Measurements from ENCODE around the gene IGFL3.
"Not testable (repeated sequence)": the region's sequence is repeated elsewhere in the genome, so short reads cannot be mapped to it uniquely, and the experiment has no call there.

The IGFL3 gene

GRCh38 chr19:46124638-46125115 lies at the start of gene IGFL3:
TSS of gene IGFL3 (minus strand) at chr19:46124688. CDS start at chr19:46124649, 39 bp downstream.
- DNase-seq: no peak

GRCh38 chr19:46173886-46174480 lies 49.5 kb upstream of the IGFL3 start:
- DNase-seq: no peak

DNA sequence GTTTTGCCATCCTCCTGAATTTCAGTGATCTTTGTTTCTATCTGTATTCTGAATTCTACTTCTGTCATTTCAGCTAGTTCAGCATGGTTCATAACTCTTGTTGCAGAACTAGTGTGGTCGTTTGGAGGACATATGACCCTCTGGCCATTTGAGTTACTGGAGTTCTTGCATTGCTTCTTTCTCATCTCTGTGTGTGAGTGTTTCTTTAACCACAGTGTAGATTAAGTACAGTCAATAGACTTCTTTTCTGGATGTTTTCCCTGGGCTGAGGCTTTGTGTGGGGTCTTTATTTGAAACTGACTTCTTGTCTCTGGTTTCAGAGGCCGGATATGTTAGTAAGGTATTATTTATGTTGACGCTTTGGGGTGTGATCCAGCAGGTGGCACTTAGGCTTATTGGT lies 38.2 kb upstream of the IGFL3 start:
- DNase-seq: no peak

- DNase-seq: not testable (repeated sequence)
Observed at GRCh38 chr19:46161642-46162257, 37.3 kb upstream of the IGFL3 start.

DNA sequence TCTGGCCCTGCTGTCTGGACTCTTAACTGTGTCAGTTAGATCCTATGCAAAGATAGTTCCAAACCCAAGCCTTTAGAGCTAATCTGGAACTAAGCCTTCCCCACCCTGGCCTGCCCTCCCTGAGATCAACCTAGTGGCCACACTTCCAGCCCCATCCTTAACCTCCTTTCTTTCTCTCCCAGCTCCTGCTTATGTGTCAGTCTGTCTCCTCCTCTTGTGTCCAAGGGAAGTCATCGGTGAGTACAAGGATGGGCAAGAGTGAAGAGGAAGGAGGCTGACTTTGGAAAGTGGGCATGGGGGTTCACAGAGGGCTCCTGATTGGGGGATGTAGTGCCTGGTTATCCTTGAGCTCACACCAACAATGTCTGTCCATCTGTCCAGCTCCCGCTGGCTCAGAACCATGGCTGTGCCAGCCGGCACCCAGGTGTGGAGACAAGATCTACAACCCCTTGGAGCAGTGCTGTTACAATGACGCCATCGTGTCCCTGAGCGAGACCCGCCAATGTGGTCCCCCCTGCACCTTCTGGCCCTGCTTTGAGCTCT lies 35.8 kb upstream of the IGFL3 start:
- no peak for DNase-seq

GRCh38 chr19:46159418-46160232 lies 35.1 kb upstream of the IGFL3 start:
- DNase-seq: no peak

DNA sequence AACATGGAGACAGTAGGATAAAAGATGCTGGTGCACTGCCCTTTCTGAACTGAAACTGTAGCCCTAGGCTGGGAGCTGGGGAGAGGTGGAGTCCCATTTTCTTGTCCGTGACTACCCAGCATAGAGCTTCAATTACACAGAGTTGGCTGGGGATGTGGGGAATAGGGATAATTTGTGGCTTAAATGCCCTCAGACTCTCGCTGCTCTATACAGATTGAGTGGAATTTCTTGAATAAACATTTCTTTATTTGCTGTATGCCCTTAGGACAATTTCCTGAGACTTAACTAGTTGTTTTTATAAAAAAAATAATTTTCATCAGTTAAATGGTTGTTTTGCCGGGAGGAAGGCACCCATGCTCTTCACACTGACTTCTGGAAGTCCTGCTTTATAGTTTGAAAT lies 30.7 kb upstream of the IGFL3 start:
- no peak for DNase-seq

- no peak for DNase-seq
Observed at GRCh38 chr19:46150606-46151005, 26.1 kb upstream of the IGFL3 start.

GRCh38 chr19:46147791-46148288 lies 23.4 kb upstream of the IGFL3 start, which contains the start of gene IGFL2:
TSS of gene IGFL2 (plus strand) at chr19:46148238. CDS start at chr19:46148279, 41 bp downstream.
- no peak for DNase-seq

- DNase-seq: no peak
Observed at GRCh38 chr19:46147166-46147740, 22.8 kb upstream of the IGFL3 start.

GRCh38 chr19:46144756-46145155 lies 20.3 kb upstream of the IGFL3 start:
- DNase-seq: no peak

DNA sequence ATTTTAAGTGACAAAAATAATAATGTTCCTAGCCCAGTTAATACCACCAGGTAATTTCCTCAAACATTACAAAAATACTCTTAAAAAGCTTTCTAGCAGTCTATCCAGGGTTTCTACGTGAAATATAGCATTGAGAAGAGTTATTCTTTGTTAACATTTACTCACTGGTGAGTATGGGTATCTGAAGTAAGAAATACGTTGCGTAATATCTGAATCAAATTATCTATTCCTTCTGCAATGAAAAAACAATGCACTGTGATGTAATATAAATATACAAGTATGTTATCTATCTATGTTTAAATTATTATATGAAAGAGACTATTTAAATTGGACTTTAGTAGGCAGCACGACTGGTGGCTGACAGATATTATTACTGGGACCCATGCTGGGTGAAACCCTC lies 17.8 kb upstream of the IGFL3 start:
- DNase-seq: no peak

GRCh38 chr19:46141421-46141820 lies 16.9 kb upstream of the IGFL3 start:
- no peak for DNase-seq

GRCh38 chr19:46137915-46138473 lies 13.5 kb upstream of the IGFL3 start:
- no peak for DNase-seq

DNA sequence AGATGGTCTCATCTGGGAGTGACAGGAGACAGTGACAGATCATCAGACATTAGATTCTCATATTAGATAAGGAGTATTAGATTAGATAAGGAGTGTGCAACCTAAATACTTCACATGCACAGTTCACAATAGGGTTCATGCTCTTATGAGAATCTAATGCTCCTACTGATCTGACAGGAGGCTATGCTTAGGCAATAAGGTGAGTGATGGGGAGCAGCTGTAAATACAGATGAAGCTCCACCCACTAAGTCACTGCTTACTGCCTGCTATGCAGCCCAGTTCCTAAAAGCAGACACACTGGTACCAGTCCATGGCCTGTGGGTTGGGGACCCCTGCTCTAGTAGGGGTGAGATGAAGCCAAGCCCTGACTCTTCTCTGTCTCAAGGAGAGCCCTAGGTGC lies 10.0 kb upstream of the IGFL3 start:
- no peak for DNase-seq

- no peak for DNase-seq
Observed at GRCh38 chr19:46133777-46134241, 9.3 kb upstream of the IGFL3 start.

GRCh38 chr19:46133101-46133627 lies 8.7 kb upstream of the IGFL3 start:
- DNase-seq: no peak

DNA sequence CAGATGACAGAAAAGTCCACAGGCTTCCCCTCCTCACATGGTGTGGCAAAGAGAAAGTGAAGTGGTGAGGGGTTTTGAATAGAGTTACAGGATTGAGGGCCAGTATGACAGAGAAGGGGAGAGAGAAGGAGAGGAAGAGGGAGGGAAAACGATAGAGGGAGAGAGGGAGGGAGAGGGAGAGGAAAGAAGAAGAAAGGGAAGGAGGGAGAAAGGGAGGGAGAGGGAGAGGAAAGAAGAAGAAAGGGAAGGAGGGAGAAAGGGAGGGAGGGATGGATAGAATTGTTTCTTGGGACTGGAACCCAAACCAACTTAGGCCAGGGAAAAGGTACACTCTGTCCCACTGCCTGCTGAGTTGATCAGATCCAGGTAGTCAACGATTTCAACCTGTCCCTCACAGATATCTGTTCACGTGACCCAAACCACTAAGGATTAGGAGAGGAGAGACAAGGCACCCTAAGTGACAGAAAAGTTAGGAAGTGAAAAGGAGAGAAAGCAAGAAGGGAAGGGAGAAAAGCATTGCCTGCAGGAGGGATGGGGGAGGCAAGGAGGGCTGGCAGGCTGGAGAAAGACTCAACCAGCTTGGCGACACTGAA lies 8.1 kb upstream of the IGFL3 start:
- DNase-seq: no peak

- no peak for DNase-seq
Observed at GRCh38 chr19:46131485-46132143, 7.1 kb upstream of the IGFL3 start.

GRCh38 chr19:46126086-46126580 lies 1.6 kb upstream of the IGFL3 start:
- no peak for DNase-seq

DNA sequence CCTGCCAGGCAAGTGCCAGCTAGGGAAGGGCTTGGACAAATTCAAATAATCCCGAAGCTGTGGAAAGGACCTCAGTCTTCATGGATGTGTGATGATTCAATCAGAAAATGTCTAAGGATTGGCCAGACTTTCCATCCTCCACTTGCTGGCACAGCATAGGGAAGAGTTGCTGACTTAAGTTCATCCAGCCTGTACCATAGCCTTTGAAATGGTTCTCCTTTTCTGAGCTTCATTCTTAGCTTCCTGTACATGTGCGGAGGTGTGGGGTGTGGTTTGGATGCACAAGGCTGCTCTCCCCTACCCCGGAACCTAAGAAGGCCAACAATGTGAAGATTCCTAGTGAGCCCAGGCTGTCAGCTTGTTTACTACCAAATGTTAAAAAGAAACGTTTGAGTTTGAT lies 959 bp upstream of the IGFL3 start:
- DNase-seq: no peak

All from stimulated activated naive CD4-positive, alpha-beta T cell treated with Interleukin-2 at 50 U/mL for 16 hours (primary cell).